Right cardiac atrium (tissue), 5 donors: ENCODE measurements around the gene ZMYND19. TPM values are rescaled to one million over a fixed set of nuclear protein-coding genes. Genes with fewer than 3 reads are reported as not detected.
"Not testable (repeated sequence)": the region's sequence is repeated elsewhere in the genome, so short reads cannot be mapped to it uniquely, and the experiment has no call there.

Experiments used
- ATAC-seq, 2 donors: fragments of 200-7000 bp; cut with Tn5 transposase; one replicate each; pipeline versions ENCODE4 v1.8.0 to v1.9.1; 2020; ENCODE audit warnings: moderate library complexity in 2 of 2, mild to moderate bottlenecking in 1 of 2
- DNase-seq, 3 donors: peaks; one replicate each; pipeline ENCODE4 v3.0.0-alpha.2; 2020
- H3K27ac ChIP-seq: one replicate; pipeline ENCODE4 v1.5.1; 2013; ENCODE audit warnings: mild to moderate bottlenecking, low read length, control low read depth, moderate library complexity
- H3K27me3 ChIP-seq: one replicate; pipeline ENCODE4 v1.6.1; 2013; ENCODE audit not compliant: control insufficient read depth, insufficient read depth
- H3K4me1 ChIP-seq: one replicate; pipeline ENCODE4 v1.6.1; 2013; ENCODE audit warnings: low read length; ENCODE audit not compliant: control insufficient read depth, insufficient read depth
- H3K4me3 ChIP-seq: one replicate; pipeline ENCODE4 v1.5.1; 2013; ENCODE audit warnings: low read length, control low read depth
- H3K9me3 ChIP-seq: one replicate; pipeline ENCODE4 v1.6.1; 2013; ENCODE audit warnings: low read length; ENCODE audit not compliant: control insufficient read depth
- WGBS: extraction: QIAGEN DNeasy Blood & Tissue Kit; methylation state at CpG from one replicate; pipeline ENCODE4 v1.1.7; 2013; 5-methylcytosine and 5-hydroxymethylcytosine counted together
- intact Hi-C, 4 donors: fragments of 100-400 bp; cut with DNase I; formaldehyde crosslinking; loops; one replicate each; pipeline versions ENCODE4 v1.11.0 to v1.14.0; 2022 to 2023
- long read RNA-seq, 4 donors: library from polyadenylated mRNA; unstranded; transcript quantifications; one replicate each; pipeline ENCODE4 v2.0.0, GENCODE V29; 2020 to 2021
- polyA plus RNA-seq: library from polyadenylated mRNA; stranded (reverse); fragments of 200-250 nt; gene quantifications from one replicate; pipeline ENCODE4 v1.2.3, GENCODE V29; 2013
- total RNA-seq, 4 donors: library from RNA; stranded (reverse); fragmentation: NEBNext Ultra II Directional; extraction: Animal tissue kit (Norgen Biotek cat#: 25700); gene quantifications; one replicate each; pipeline ENCODE4 v1.2.1, GENCODE V29; 2021
- donor health status: healthy with polysubstance abuse.
- donor health status: DM: no; HTN: yes; CAD: no.
- donor health status: DM: no; HTN: no; CAD: no.
- donor health status: DM: no; HTN: yes; CAD: no; lungs with severe emphysema.
- donor health status: DM: yes; HTN: yes; CAD: no.

ZMYND19 gene
- 1 to 10 TPM; 7.6 to 9.4 (median 9.0) TPM for total RNA-seq
- 9.5 TPM for polyA plus RNA-seq
- long read RNA-seq, donor 1, transcript ZMYND19-201 (6 exons, 1,375 nt) = major isoform, 8 of 11 reads
- long read RNA-seq, donor 1, partial matches to known transcripts = 2 of 11 reads
- long read RNA-seq, donor 1, other reads (novel, unspliced or antisense) = 1 of 11 reads
- long read RNA-seq, donor 2, transcript ZMYND19-201 (6 exons, 1,375 nt) = major isoform, 10 of 15 reads
- long read RNA-seq, donor 2, partial matches to known transcripts = 4 of 15 reads
- long read RNA-seq, donor 2, other reads (novel, unspliced or antisense) = 1 of 15 reads
- long read RNA-seq, donor 3, partial matches to known transcripts = 0 of 2 reads
- long read RNA-seq, donor 3, other reads (novel, unspliced or antisense) = 2 of 2 reads
- long read RNA-seq, donor 4, transcript ZMYND19-201 (6 exons, 1,375 nt) = major isoform, 9 of 12 reads
- long read RNA-seq, donor 4, partial matches to known transcripts = 0 of 12 reads
- long read RNA-seq, donor 4, other reads (novel, unspliced or antisense) = 3 of 12 reads

- Histone ChIP-seq H3K27ac (no peak within 1 kb of the TSS), H3K27me3 (no peaks in the 10 kb centered on the region), H3K4me1 (peaks cover 4% of the 10 kb centered on the region), H3K9me3 (no peaks in the 10 kb centered on the region), H3K4me3 (peak within 1 kb of the TSS; percentile 92)
- ATAC-seq = peak; percentile 99
- DNase-seq = peak; percentile 90 to 97 (median 96)
- WGBS = under 1% methylated on average over 113 of the region's 113 CpGs
- intact Hi-C loops = no loop called here
These were observed at the start of gene ZMYND19 for GRCh38 chr9:137590469-137591383. Gene ZMYND19, minus strand, starts transcription at chr9:137590512. Its CDS starts 249 bp downstream, at chr9:137590263.

- Histone ChIP-seq H3K4me3 (no peak overlapping the region), H3K27me3 (no peaks in the 10 kb centered on the region), H3K27ac (no peak overlapping the region), H3K4me1 (no peaks in the 10 kb centered on the region), H3K9me3 (no peaks in the 10 kb centered on the region)
- DNase-seq (no peak), ATAC-seq (no peak)
- WGBS = 68% methylated on average over 12 of the region's 12 CpGs
- intact Hi-C loops = no loop called here
These were observed 49.2 kb upstream of the ZMYND19 start for GRCh38 chr9:137639303-137640051.

DNA sequence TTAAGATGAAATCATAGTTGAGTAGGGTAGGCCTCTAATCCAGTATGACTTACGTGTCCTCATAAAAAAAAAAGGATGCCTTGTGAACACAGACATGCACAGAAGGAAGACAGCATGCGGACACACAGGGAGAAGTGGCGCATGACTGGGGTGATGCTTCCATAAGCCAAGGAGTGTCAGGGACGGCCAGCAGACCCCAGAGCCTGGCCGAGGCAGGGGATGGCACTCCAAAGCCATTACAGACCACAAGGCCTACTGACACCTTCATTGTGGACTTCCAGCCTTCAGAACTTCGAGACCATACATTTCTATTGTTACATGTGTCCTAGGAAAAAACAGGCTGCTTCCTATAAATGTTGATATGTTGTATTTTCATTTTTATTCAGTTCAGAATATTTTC is 48.4 kb upstream of the ZMYND19 start:
- ATAC-seq (no peak), DNase-seq (no peak)
- intact Hi-C loops = no loop called here
- H3K27me3 ChIP-seq = no peaks in the 10 kb centered on the region
- H3K4me3 ChIP-seq = no peak overlapping the region
- no peak overlapping the region for H3K27ac ChIP-seq
- no peaks in the 10 kb centered on the region for H3K9me3 ChIP-seq
- WGBS = 89% methylated on average over 6 of the region's 6 CpGs
- H3K4me1 ChIP-seq = no peaks in the 10 kb centered on the region

GRCh38 chr9:137634016-137634415 is 43.7 kb upstream of the ZMYND19 start:
- no peak for DNase-seq
- ATAC-seq = no peak
- WGBS = 88% methylated on average over 5 of the region's 5 CpGs
- H3K27ac ChIP-seq = no peak overlapping the region
- no peak overlapping the region for H3K4me3 ChIP-seq
- H3K27me3 ChIP-seq = no peaks in the 10 kb centered on the region
- H3K9me3 ChIP-seq = no peaks in the 10 kb centered on the region
- H3K4me1 ChIP-seq = peaks cover 13% of the 10 kb centered on the region
- intact Hi-C loops = no loop called here

DNA sequence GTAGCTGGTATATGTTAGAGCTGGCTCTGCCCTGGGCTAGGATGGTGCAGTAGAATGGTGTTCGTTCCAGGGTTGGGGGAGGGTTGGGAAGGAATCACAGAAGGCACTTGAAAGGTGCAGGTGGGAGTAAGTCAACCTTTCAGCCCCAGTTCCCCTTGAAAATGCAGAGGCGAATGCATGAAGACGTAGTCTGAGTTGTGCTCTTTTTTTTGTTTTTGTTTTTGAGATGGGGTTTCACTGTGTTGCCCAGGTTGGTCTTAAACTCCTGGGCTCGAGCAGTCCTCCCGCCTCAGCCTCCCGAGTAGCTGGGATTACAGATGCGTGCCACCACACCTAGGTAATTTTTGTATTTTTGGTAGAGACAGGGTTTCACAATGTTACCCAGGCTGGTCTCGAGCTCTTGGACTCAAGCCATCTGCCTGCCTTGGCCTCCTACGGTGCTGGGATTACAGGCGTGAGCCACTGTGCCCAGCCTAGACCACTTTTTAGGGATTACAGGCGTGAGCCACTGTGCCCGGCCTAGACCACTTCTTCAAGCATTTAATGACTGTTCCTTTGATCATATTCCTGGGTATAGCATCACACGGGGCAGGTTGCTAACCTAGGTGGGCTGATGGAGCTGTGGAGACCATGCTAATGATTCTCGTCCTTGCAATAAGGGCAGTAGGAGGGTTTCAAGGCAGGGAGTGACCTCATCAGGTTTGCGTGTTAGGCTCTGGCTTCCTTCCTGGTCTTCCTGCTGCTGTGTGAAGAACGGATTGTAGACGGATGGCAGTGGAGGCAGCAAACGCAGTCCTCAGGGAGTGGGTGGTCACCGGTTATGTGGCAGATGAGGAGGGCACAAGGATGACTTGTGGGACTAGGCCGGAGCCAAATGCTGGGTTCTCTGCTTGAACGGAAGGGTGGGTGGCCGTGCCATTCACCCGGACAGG is 42.2 kb upstream of the ZMYND19 start:
- H3K4me1 ChIP-seq = peaks cover 15% of the 10 kb centered on the region

DNA sequence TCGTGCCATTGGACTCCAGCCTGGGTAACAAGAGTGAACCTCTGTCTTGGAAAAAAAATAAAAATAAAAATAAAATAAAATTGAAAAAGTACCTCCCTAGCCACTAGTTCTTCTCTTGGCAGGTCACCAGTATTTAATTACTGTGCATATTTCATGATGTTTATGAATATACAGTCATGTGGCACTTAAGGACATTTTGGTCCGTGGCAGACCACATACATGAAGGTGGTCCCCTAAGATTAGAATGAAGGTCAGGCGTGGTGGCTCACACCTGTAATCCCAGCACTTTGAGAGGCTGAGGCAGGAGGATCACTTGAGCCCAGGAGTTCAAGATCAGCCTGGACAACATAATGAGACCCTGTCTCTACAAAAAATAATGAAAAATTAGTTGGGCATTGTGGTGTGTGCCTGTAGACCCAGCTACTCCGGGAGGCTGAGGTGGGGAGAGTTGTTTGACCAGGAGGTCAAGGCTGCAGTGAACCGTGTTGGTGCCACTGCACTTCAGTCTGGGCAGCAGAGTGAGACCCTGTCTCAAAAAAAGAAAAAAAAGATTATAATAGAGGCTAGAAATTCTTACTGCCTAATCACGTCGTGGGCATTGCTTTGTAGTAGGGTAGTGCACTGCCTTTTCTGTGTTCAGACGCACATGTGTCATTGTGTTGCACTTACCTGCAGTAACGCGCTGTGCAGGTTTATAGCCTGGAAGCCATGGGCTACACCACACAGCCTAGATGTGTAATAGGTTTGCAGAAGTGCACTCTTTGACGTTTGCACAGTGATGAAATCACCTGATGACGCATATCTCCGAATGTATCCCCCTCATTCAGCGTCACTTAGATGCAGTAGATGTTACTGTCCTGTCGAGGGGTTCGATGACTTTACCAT is 41.3 kb upstream of the ZMYND19 start:
- WGBS = 89% methylated on average over 16 of the region's 16 CpGs
- no peak for DNase-seq
- peaks cover 15% of the 10 kb centered on the region for H3K4me1 ChIP-seq
- H3K27me3 ChIP-seq = no peaks in the 10 kb centered on the region
- H3K27ac ChIP-seq = no peak overlapping the region
- intact Hi-C loops = no loop called here
- no peak overlapping the region for H3K4me3 ChIP-seq
- no peaks in the 10 kb centered on the region for H3K9me3 ChIP-seq
- no peak for ATAC-seq

More for the DNA sequence above, 42.2 kb upstream of the ZMYND19 start:
- H3K27me3 ChIP-seq = no peaks in the 10 kb centered on the region
- 63% methylated on average over 23 of the region's 23 CpGs for WGBS
- H3K4me3 ChIP-seq = no peak overlapping the region
- ATAC-seq = peak; percentile 42 to 68
- intact Hi-C loops = no loop called here
- no peaks in the 10 kb centered on the region for H3K9me3 ChIP-seq
- H3K27ac ChIP-seq = peak overlapping the region; percentile 12
- no peak for DNase-seq

DNA sequence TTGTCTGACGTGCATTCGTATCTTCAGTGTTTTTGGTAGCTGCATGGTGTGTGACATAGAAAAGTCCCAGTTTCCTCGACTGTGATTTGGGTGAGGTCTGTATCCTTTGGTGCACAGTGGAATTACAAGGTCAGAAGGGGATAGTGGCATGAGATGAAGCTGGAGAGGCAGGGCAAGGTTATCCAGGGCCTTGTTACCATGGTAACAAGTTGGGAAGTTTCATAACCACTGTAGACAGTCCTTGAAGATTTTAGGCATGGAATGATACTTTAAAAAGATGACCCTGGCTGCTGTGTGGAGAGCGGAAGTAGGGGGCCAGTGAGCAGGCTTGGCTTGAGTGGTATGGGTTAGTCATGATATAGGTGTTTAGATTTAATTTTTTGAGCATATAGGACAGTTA is 40.4 kb upstream of the ZMYND19 start:
- ATAC-seq = peak; percentile 7 to 41
- no peaks in the 10 kb centered on the region for H3K27me3 ChIP-seq
- no peak for DNase-seq
- H3K27ac ChIP-seq = no peak overlapping the region
- intact Hi-C loops = no loop called here
- peaks cover 15% of the 10 kb centered on the region for H3K4me1 ChIP-seq
- WGBS = 70% methylated on average over 4 of the region's 4 CpGs
- no peak overlapping the region for H3K4me3 ChIP-seq
- H3K9me3 ChIP-seq = no peaks in the 10 kb centered on the region

DNA sequence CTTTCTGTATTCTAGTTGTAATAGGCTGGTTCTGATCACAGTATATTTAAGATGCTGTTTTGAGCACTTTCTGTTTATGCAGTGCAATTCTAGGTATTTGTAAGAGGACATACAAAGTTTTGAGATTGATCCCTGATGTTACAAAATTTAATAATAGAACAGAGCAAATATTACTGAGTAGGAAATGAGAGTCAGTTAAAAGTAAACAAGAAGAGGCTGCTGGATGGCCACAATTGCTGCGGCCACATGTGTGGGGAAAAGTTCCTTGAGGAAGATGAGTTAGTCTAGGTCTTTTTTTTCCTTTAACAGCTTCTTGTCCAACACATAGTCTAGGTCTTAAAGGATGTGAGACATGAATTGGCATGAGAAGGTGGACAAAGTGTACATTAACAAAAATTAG is 39.8 kb upstream of the ZMYND19 start:
- 68% methylated on average over 1 of the region's 1 CpG for WGBS
- DNase-seq (no peak), ATAC-seq (no peak)
- Histone ChIP-seq H3K9me3 (no peaks in the 10 kb centered on the region), H3K27ac (no peak overlapping the region), H3K4me1 (peaks cover 15% of the 10 kb centered on the region), H3K4me3 (no peak overlapping the region), H3K27me3 (no peaks in the 10 kb centered on the region)
- intact Hi-C loops = no loop called here

DNA sequence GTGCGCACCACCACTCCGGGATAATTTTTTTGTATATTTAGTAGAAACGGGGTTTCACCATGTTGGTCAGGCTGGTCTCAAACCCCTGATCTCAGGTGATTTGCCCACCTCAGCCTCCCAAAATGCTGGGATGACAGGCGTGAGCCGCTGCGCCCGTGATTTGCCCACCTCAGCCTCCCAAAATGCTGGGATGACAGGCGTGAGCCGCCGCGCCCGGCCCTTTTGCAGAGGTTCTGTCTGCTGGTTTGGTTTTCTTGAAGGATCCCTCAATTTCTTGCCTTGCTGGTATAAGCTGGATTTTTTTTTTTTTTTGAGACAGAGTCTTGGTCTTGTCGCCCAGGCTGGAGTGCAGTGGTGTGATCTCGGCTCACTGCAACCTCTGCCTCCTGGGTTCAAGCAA is 37.1 kb upstream of the ZMYND19 start:
- intact Hi-C loops, H3K9me3 ChIP-seq, H3K27ac ChIP-seq, H3K4me1 ChIP-seq, ATAC-seq, H3K27me3 ChIP-seq, H3K4me3 ChIP-seq: not testable (repeated sequence)
- WGBS = 98% methylated on average over 14 of the region's 14 CpGs
- peak in 1 of 3 donors; percentile 2 for DNase-seq
